OCI-M2 (cell line): Measurements from ENCODE around the gene PCNT.
"Not testable (repeated sequence)": the region's sequence is repeated elsewhere in the genome, so short reads cannot be mapped to it uniquely, and the experiment has no call there.

ENCODE experiments used
- DNase-seq: peaks from one replicate; lab custom pipeline; 2025; ENCODE audit not compliant: unreplicated experiment; lab: John Stamatoyannopoulos, UW

PCNT gene

GRCh38 chr21:46423546-46424038 is 99.6 kb downstream of the PCNT start:
- DNase-seq, result no peak

DNA sequence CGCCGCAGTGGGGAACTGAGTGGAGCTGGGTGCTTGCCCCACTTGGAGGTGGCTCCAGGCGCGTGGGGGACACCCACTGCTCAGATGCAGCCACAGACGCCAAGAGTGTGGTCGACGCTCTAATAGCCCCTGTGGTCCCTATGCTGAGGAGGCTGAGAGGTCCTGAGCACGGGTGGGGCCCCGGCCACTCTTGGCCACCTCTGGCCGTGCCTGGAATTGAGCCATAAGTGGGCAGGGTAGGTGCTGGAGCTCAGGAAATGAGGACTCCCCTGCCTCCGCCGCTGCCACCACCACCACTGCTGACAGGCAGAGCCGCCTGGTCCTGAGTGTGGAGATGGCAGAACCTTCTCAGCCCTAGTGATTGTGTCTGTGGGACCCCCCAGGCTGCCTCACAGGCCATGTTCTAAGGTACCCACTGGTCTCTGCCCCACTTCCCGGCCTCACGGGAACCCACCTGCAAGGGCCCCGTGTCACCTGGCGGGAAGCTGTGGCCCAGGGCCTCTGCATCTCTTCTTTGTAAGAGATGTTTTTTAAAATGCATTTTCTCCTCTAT is 100.2 kb downstream of the PCNT start:
- DNase-seq, result no peak

GRCh38 chr21:46424621-46425020 is 100.7 kb downstream of the PCNT start:
- DNase-seq, result no peak

DNA sequence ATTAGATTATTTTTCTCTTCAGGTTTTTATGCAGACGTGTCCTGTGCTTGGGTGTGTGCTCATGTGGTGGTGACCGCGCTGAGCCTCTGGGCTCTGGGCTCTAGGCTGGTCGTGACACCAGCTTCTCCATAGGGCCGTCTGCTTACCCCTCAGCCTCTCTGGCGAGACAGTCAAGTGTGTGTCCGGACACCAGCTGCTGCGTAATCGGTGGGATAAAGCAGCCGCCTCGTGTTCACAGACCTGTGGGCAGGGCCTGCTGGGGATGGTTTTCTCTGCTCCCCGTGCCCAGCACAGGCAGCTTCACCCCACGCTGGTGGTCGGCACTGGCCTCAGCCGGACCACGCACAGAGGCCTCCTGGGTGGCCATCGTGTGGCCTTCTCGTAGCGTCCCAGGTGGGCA is 101.1 kb downstream of the PCNT start:
- DNase-seq, result no peak

GRCh38 chr21:46425571-46425970 is 101.6 kb downstream of the PCNT start:
- no peak for DNase-seq

DNA sequence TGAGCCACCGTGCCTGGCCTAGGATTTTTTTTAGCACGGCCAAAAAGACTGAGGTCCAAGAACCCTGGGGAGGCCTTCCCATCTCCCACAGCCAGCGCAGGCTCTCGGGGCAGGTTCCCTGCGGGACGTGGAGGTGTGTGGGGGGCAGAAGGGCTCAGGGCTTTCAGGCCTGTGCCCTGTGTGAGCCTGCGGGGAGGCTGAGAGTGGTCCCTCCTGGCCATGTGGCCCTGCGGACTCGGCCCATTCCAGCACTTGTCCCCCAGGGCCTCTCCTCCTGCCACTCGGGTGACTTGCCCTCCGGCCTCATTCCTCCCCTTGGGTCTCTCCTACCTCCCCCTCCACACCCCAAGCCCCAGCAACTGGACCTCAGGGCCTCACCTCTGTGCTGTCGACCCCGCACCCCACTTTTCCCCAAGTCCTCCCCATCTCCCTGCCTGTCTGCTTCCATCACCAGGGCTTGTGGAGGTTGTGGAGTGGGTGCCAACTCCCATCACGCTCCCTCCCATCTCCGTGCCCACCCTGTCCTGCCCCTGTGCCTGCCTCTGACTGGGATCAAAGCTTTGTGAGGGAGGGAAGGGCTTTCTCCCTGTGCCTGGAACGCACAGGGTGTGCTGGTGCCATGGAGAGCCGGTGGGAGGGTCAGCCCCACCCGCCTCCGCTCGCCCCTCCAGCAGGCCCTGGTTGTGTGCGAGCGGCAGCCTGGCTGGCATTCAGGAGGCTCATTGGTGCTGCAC is 102.5 kb downstream of the PCNT start:
- DNase-seq, result no peak

- DNase-seq, result no peak
Observed at GRCh38 chr21:46427516-46427915, 103.6 kb downstream of the PCNT start.

- no peak for DNase-seq
Observed at GRCh38 chr21:46428286-46428685, 104.3 kb downstream of the PCNT start.

DNA sequence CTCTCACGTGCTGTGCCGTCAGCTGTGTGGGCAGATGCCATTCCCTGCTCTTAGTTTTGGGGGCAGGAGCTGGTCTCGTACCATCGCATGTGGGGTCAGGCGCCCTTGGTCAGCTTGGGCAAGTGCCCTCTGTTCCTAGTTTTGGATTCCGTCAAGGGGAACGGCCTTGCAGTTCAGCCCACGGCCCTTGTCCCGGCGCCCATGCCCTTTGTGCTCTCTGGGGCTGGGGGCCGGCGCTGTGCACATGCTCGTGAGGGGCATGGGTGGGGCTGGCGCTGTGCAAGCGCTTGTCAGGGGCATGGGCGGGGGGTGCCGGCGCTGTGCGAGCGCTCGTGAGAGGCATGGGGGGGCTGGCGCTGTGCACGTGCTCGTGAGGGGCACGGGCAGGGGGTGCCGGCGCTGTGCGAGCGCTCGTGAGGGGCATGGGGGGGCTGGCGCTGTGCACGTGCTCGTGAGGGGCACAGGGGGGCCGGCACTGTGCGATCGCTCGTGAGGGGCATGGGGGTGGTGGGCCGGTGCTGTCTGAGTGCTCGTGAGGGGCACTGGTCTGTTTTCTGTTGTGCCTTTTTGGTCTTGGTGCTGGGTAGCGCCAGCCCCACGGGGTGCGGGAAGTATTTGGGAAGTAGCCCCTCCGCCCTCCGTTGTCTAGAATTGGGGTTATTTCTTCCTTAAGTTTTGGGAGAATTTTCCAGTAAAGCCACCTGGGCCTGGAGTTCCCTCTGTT is 105.2 kb downstream of the PCNT start:
- no peak for DNase-seq

GRCh38 chr21:46429754-46430681 is 106.1 kb downstream of the PCNT start:
- DNase-seq, result no peak

GRCh38 chr21:46431448-46431847 is 107.5 kb downstream of the PCNT start:
- no peak for DNase-seq

- DNase-seq, result no peak
Observed at GRCh38 chr21:46431884-46432488, 108.0 kb downstream of the PCNT start.

DNA sequence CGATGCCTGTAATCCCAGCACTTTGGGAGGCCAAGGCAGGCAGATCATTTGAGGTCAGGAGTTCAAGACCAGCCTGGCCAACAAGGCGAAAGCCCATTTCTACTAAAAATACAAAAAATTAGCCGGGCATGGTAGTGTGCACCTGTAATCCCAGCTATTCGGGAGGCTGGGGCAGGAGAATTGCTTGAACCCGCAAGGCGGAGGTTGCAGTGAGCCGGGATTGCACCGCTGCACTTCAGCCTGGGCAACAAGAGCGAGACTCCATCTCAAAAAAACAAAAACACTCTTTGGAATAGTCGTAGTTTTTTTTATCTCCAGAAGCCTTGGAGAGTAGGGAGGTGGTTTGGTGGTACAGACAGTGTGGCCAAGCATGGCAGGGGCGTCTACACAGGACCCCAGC is 109.2 kb downstream of the PCNT start:
- not testable (repeated sequence) for DNase-seq

DNA sequence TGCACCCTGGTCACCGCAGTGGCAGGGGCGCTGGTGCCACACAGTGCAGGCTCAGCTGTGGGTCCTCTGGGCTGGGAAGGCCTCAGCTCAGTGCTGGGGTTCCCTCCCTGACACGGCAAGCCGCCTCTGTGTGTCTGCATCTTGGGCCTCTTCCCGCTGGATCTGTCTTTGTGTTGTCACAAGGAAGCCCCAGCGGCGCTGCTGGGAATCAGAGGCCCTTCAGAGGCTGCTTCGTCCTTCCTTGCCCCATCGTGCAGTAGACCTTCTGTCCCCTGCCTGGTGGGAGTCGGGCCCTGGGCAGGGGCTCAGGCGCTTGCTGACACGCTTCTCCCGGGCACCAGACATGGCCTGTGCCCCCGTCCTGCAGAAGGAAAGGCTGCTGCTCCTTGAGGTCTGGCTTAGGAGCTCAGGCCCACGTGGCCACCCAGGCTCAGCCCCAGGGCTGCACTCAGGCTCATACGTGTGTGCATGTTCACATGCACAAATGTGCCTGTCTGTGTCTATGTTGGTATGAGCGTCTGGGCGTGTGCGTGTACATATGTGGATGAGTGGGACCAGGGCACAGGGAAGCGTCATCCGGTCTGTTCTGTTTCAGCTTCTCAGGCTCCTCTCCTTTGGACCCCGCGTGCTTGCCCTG is 110.5 kb downstream of the PCNT start:
- no peak for DNase-seq

DNA sequence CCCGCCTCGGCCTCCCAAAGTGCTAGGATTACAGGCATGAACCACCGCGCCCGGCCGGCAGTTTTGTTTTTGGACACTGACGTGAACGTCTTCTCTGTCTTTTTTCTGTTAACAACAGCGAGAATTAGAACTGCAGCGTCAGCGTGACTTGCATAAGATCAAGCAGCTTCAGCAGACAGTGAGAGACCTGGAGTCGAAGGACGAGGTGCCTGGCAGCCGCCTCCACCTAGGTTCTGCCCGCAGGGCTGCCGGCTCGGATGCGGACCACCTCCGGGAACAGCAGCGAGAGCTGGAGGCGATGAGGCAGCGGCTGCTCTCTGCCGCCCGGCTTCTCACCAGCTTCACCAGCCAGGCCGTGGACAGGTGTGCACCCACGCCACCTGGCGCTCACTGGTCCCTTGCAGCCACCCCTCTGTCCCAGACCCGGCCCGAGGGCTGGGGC is 111.9 kb downstream of the PCNT start:
- DNase-seq, result no peak

DNA sequence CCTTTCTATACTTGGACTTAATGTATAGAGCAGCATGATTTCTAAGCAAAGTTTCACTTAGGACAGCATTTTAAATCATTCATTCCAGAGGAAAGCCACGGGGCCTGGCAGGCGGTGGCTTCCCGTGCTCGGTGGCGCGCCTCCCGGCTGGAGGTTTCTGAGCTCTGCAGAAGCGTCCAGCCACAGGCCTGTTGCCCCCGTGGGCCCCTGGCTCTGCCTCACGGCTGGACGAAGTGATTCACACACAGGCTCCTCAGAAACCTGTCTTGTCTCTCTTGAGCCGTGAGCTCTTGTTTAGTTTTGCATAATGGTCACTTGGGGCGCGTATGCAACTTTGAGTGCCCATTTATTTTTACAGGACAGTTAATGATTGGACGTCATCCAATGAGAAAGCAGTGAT is 112.7 kb downstream of the PCNT start:
- DNase-seq, result no peak

DNA sequence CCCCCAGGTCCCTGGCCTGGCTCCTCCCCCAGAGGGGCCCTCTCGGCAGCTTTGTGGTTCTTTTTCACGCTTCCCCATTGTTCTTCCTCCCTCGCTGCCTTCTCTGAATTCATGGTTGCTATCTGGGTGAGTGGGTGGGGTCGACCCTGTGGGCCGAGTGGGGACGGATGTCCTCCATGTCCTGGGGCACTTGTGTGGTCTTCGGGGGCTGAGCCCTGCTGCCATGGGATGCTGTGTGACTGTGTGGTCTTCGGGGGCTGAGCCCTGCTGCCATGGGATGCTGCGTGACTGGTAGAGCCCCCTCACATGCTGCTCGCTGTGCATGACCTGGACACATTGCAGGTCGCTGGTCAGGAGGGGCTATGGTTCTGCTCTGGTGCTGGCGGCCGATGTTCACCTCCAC is 113.1 kb downstream of the PCNT start:
- no peak for DNase-seq

DNA sequence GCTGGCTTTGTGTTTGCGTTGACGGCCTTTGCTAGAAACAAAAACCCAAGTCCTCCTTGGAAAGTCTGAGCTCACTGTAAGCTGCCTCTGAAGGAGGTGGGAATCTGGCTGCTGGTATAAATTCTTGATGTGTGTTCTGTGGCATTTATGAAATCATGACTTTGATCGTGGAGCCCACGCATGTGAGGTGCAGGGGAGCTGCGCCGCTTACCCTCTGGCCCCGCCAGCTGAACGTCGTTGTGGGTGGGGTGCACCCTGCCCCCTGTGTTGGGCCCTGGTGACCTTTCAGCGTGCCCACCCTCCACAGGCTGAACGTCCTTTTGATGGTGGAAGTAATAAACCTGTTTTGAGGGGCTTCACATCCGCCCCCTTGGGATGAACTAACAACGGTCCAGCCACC is 113.6 kb downstream of the PCNT start:
- no peak for DNase-seq

- no peak for DNase-seq
Observed at GRCh38 chr21:46438241-46438640, 114.3 kb downstream of the PCNT start.

DNA sequence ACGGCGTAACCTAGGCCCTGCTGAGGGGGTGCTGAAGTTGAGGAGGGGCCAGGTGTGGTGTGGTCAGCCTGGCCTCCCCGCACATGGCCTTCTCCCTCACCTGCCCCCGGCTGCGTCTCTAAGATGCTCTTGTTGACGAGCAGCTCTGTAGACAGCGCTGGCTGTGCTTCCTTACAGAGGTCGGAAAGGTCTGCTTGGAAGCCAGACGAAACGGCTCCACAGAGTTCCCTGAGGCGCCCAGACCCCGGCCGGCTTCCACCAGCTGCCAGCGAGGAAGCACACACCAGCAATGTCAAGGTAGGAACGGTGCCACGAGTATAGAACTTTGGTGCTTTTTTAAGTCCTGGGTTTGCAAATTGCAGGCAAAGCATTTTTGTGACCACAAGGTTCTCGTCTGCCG is 116.0 kb downstream of the PCNT start:
- no peak for DNase-seq
